NCI-H2081 treated with DMSO at 0.1 percent for 48 hours (cell line): Measurements from ENCODE around the gene NPAT.
"Not testable (repeated sequence)": the region's sequence is repeated elsewhere in the genome, so short reads cannot be mapped to it uniquely, and the experiment has no call there.

Experiments used
- DNase-seq: peaks from one replicate; lab custom pipeline; 2025; lab: John Stamatoyannopoulos, UW

Gene NPAT

GRCh38 chr11:108218912-108219783 is 3.3 kb downstream of the NPAT start:
- DNase-seq, result no peak

GRCh38 chr11:108218455-108218854 is 4.0 kb downstream of the NPAT start:
- DNase-seq, result no peak

- DNase-seq, result no peak
Observed at GRCh38 chr11:108216988-108217387, 5.5 kb downstream of the NPAT start.

- no peak for DNase-seq
Observed at GRCh38 chr11:108213784-108214183, 8.7 kb downstream of the NPAT start.

GRCh38 chr11:108210441-108210840 is 12.0 kb downstream of the NPAT start:
- no peak for DNase-seq

- no peak for DNase-seq
Observed at GRCh38 chr11:108207683-108208060, 14.8 kb downstream of the NPAT start.

GRCh38 chr11:108206969-108207682 is 15.3 kb downstream of the NPAT start:
- DNase-seq, result no peak

GRCh38 chr11:108206171-108206570 is 16.3 kb downstream of the NPAT start:
- no peak for DNase-seq

- no peak for DNase-seq
Observed at GRCh38 chr11:108204929-108205499, 17.4 kb downstream of the NPAT start.

- DNase-seq, result no peak
Observed at GRCh38 chr11:108204376-108204775, 18.1 kb downstream of the NPAT start.

GRCh38 chr11:108203075-108203474 is 19.4 kb downstream of the NPAT start:
- DNase-seq, result no peak

GRCh38 chr11:108199446-108200321 is 22.8 kb downstream of the NPAT start:
- DNase-seq, result no peak

GRCh38 chr11:108198833-108199232 is 23.6 kb downstream of the NPAT start:
- DNase-seq, result no peak

GRCh38 chr11:108197351-108197750 is 25.1 kb downstream of the NPAT start:
- no peak for DNase-seq

- DNase-seq, result no peak
Observed at GRCh38 chr11:108196901-108197300, 25.5 kb downstream of the NPAT start.

GRCh38 chr11:108193725-108194124 is 28.7 kb downstream of the NPAT start:
- no peak for DNase-seq

- DNase-seq, result no peak
Observed at GRCh38 chr11:108177570-108177969, 44.9 kb downstream of the NPAT start.

- no peak for DNase-seq
Observed at GRCh38 chr11:108170184-108170583, 52.3 kb downstream of the NPAT start.

- no peak for DNase-seq
Observed at GRCh38 chr11:108167624-108168023, 54.8 kb downstream of the NPAT start.

GRCh38 chr11:108162878-108163277 is 59.6 kb downstream of the NPAT start:
- not testable (repeated sequence) for DNase-seq

- DNase-seq, result no peak
Observed at GRCh38 chr11:108160970-108161566, 61.4 kb downstream of the NPAT start.

GRCh38 chr11:108154591-108154990 is 67.8 kb downstream of the NPAT start:
- no peak for DNase-seq
